ENCODE data around the gene CEP20. TPM values are rescaled to one million over a fixed set of nuclear protein-coding genes. Genes with fewer than 3 reads are reported as not detected.

CEP20 gene
- total RNA-seq, 3 donors from 2014 or later = 41.6 to 50.2 (median 44.6) TPM

DNA sequence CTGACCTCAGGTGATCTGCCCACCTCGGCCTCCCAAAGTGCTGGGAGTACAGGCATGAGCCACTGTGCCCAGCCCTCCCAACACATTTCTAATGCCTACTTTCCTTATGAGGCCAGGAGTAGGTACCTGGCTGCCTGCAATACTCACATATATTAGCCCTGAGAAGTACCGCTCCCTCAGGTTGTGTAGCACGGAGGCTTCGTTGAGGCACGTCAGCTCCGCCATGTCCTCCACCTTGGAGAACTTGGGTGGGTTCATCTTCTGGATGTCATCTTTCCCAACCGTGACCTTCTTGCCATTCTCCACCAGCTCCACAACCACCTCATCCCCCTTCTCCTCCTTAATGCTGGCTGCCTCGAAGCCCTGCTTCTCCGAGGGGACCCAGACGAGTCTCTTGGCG, 50.6 kb downstream of the CEP20 start:
- DNase-seq (no peak), ATAC-seq (no peak)
- H3K9me3 Mint-ChIP-seq = no peaks in the 10 kb centered on the region
- no peaks in the 10 kb centered on the region for H3K36me3 Mint-ChIP-seq (ENCODE audit: insufficient read depth)
- no peaks in the 10 kb centered on the region for H3K27me3 Mint-ChIP-seq (ENCODE audit: low read depth)
- H3K4me1 Mint-ChIP-seq (ENCODE audit: low read depth) = no peaks in the 10 kb centered on the region
- no peak overlapping the region for H3K4me3 Mint-ChIP-seq

DNA sequence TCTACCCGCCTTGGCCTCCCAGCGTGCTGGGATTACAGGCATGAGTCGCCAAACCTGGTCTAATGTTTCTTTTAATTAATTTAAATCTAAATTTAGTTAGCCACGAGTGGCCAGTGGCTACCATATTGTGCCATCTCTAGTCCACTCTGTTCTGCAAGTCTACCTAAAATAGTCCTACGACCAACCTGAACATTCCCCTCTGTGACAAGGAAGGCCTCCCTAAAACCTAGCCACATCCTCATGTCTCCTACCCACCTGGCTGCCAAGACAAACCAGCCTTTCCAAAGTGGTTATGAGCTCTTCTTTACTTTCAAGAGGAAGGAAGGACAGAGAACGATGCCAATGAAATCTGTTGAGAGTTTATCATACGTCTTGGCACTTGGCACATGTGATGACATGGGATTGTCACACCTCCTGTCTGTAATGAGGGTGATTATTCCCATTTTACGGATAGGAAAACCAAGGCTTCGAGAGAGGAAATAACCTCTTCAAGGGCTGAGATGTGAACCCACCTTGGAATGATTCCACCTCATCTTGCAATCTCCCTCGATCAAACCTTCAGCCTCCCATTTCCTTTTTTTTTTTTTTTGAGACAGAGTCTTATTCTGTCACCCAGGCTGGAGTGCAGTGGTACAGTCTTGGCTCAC, 51.3 kb downstream of the CEP20 start:
- DNase-seq (no peak), ATAC-seq (no peak)
- Mint-ChIP-seq H3K4me1 (ENCODE audit: low read depth) (no peaks in the 10 kb centered on the region), H3K4me3 (no peak overlapping the region), H3K9me3 (no peaks in the 10 kb centered on the region), H3K36me3 (ENCODE audit: insufficient read depth) (no peaks in the 10 kb centered on the region), H3K27me3 (ENCODE audit: low read depth) (no peaks in the 10 kb centered on the region)

GRCh38 chr16:15836074-15836473, 52.3 kb downstream of the CEP20 start:
- Mint-ChIP-seq H3K36me3 (ENCODE audit: insufficient read depth) (no peaks in the 10 kb centered on the region), H3K9me3 (no peaks in the 10 kb centered on the region), H3K27me3 (ENCODE audit: low read depth) (no peaks in the 10 kb centered on the region), H3K4me3 (no peak overlapping the region), H3K4me1 (ENCODE audit: low read depth) (no peaks in the 10 kb centered on the region)
- ATAC-seq (no peak), DNase-seq (no peak)

GRCh38 chr16:15835136-15835878, 53.1 kb downstream of the CEP20 start:
- ATAC-seq = no peak
- Mint-ChIP-seq H3K4me3 (no peak overlapping the region), H3K9me3 (no peaks in the 10 kb centered on the region)

GRCh38 chr16:15834502-15834901, 53.9 kb downstream of the CEP20 start:
- Mint-ChIP-seq H3K27me3 (ENCODE audit: low read depth) (no peaks in the 10 kb centered on the region), H3K9me3 (no peaks in the 10 kb centered on the region), H3K36me3 (ENCODE audit: insufficient read depth) (no peaks in the 10 kb centered on the region), H3K4me1 (ENCODE audit: low read depth) (no peaks in the 10 kb centered on the region), H3K4me3 (no peak overlapping the region)
- no peak for ATAC-seq
- DNase-seq = no peak

More at GRCh38 chr16:15835136-15835878, 53.1 kb downstream of the CEP20 start:
- Mint-ChIP-seq H3K4me1 (ENCODE audit: low read depth) (no peaks in the 10 kb centered on the region), H3K27me3 (ENCODE audit: low read depth) (no peaks in the 10 kb centered on the region), H3K36me3 (ENCODE audit: insufficient read depth) (no peaks in the 10 kb centered on the region)
- DNase-seq = no peak

DNA sequence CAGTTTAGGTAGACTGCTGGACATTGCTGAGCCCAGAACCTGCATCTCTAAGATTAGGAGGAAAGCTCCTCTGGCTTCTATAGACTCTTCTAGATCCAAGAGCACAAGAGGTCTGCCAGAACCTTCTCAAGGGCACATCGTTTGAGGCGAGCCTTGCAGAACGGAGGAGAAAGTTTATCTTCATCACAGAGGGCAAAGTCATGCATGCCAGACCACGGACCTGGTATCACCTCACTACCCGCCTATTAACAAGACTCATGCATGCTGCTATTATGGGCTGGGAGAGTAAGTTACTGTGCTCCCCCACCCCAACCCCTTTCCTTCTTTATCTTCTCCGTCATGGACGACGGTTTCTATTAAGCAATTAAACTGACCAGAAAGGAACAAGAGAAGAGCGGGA, 54.9 kb downstream of the CEP20 start:
- Mint-ChIP-seq H3K27me3 (ENCODE audit: low read depth) (no peaks in the 10 kb centered on the region), H3K4me3 (no peak overlapping the region), H3K36me3 (ENCODE audit: insufficient read depth) (no peaks in the 10 kb centered on the region), H3K9me3 (no peaks in the 10 kb centered on the region), H3K4me1 (ENCODE audit: low read depth) (no peaks in the 10 kb centered on the region)
- no peak for ATAC-seq
- DNase-seq = no peak

GRCh38 chr16:15832241-15832640, 56.2 kb downstream of the CEP20 start:
- DNase-seq (no peak), ATAC-seq (no peak)
- H3K4me3 Mint-ChIP-seq = no peak overlapping the region
- H3K27me3 Mint-ChIP-seq (ENCODE audit: low read depth) = no peaks in the 10 kb centered on the region
- no peaks in the 10 kb centered on the region for H3K9me3 Mint-ChIP-seq
- H3K36me3 Mint-ChIP-seq (ENCODE audit: insufficient read depth) = no peaks in the 10 kb centered on the region
- H3K4me1 Mint-ChIP-seq (ENCODE audit: low read depth) = no peaks in the 10 kb centered on the region

- no peak for ATAC-seq
- no peak for DNase-seq
- Mint-ChIP-seq H3K4me1 (ENCODE audit: low read depth) (no peaks in the 10 kb centered on the region), H3K4me3 (no peak overlapping the region), H3K9me3 (no peaks in the 10 kb centered on the region), H3K27me3 (ENCODE audit: low read depth) (no peaks in the 10 kb centered on the region), H3K36me3 (ENCODE audit: insufficient read depth) (no peaks in the 10 kb centered on the region)
Observed at GRCh38 chr16:15830832-15831451, 57.5 kb downstream of the CEP20 start.

DNA sequence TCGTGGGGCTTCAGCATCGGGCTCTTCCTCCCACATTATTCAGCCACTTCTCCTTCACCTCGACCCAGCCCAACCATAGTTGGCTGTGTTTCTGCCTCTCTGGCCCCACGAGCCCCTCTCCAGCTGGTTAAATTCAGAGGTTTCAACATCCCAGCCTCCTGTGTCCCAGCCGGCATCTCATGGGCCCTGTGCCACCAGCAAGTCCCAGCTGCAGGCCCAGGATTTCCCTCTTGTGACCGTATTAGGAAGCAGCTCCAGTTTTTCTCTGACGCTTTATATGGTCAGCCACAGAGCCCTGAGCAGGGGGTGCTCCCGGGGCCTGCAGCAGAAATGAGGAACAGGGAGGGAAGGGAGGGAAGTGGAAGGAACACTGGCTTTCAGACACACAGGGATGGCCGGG, 58.9 kb downstream of the CEP20 start:
- Mint-ChIP-seq H3K36me3 (ENCODE audit: insufficient read depth) (no peaks in the 10 kb centered on the region), H3K4me1 (ENCODE audit: low read depth) (no peaks in the 10 kb centered on the region), H3K4me3 (no peak overlapping the region), H3K27me3 (ENCODE audit: low read depth) (no peaks in the 10 kb centered on the region), H3K9me3 (no peaks in the 10 kb centered on the region)
- no peak for DNase-seq
- no peak for ATAC-seq

- no peaks in the 10 kb centered on the region for H3K9me3 Mint-ChIP-seq
- no peaks in the 10 kb centered on the region for H3K36me3 Mint-ChIP-seq (ENCODE audit: insufficient read depth)
- H3K4me1 Mint-ChIP-seq (ENCODE audit: low read depth) = no peaks in the 10 kb centered on the region
- ATAC-seq (no peak), DNase-seq (no peak)
- H3K4me3 Mint-ChIP-seq = no peak overlapping the region
- no peaks in the 10 kb centered on the region for H3K27me3 Mint-ChIP-seq (ENCODE audit: low read depth)
Observed at GRCh38 chr16:15827709-15828343, 60.6 kb downstream of the CEP20 start.

DNA sequence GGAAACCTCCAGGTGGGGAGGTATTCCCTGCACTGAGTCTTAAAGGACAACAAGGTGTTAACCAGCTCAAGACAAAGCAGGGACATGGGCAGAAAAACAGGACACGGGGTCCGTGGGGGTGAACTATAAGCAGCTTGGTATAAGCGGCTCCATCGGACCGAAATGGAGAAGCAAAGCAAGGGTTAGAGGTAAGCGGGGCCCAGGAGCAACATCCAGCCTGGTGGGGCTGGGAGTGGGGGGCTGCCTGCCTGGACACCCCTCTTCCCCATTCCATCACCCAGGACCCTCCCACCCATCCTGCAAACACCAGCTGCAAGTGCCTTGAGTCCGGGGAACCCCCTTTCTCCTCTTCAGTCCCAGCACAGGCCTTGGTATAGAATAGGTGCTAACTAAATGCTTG, 61.1 kb downstream of the CEP20 start:
- Mint-ChIP-seq H3K4me1 (ENCODE audit: low read depth) (no peaks in the 10 kb centered on the region), H3K27me3 (ENCODE audit: low read depth) (no peaks in the 10 kb centered on the region), H3K4me3 (no peak overlapping the region), H3K9me3 (no peaks in the 10 kb centered on the region), H3K36me3 (ENCODE audit: insufficient read depth) (no peaks in the 10 kb centered on the region)
- ATAC-seq = no peak
- no peak for DNase-seq

- Mint-ChIP-seq H3K36me3 (ENCODE audit: insufficient read depth) (no peaks in the 10 kb centered on the region), H3K9me3 (no peaks in the 10 kb centered on the region), H3K4me3 (no peak overlapping the region), H3K4me1 (ENCODE audit: low read depth) (no peaks in the 10 kb centered on the region), H3K27me3 (ENCODE audit: low read depth) (no peaks in the 10 kb centered on the region)
- ATAC-seq (no peak), DNase-seq (no peak)
Observed at GRCh38 chr16:15825750-15826305, 62.6 kb downstream of the CEP20 start.

GRCh38 chr16:15822957-15823356, 65.4 kb downstream of the CEP20 start:
- DNase-seq = no peak
- H3K36me3 Mint-ChIP-seq (ENCODE audit: insufficient read depth) = no peaks in the 10 kb centered on the region
- no peak overlapping the region for H3K4me3 Mint-ChIP-seq
- no peaks in the 10 kb centered on the region for H3K9me3 Mint-ChIP-seq
- H3K27me3 Mint-ChIP-seq (ENCODE audit: low read depth) = no peaks in the 10 kb centered on the region
- no peak for ATAC-seq
- H3K4me1 Mint-ChIP-seq (ENCODE audit: low read depth) = no peaks in the 10 kb centered on the region

DNA sequence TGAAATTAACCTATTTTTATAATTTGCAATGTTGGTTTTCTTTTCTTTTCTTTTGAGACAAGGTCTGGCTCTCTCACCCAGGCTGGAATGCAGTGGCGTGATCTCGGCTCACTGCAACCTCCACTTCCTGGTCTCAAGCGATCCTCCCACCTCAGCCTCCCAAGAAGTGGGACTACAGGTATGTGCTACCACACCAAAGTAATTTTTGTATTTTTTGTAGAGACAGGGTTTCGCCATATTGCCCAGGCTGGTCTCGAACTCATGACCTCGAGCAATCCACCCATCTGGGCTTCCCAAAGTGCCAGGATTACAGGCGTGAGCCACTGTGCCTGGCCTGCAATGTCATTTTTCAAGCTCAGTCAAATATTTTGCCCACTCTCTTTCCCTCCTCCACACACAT, 67.6 kb downstream of the CEP20 start:
- no peak for ATAC-seq
- H3K36me3 Mint-ChIP-seq (ENCODE audit: insufficient read depth) = no peaks in the 10 kb centered on the region
- H3K9me3 Mint-ChIP-seq = peaks cover 8% of the 10 kb centered on the region
- H3K4me3 Mint-ChIP-seq = no peak overlapping the region
- H3K27me3 Mint-ChIP-seq (ENCODE audit: low read depth) = no peaks in the 10 kb centered on the region
- DNase-seq = no peak
- H3K4me1 Mint-ChIP-seq (ENCODE audit: low read depth) = no peaks in the 10 kb centered on the region

All from activated T-cell treated with anti-CD3 and anti-CD28 coated beads, Interleukin-2, amount 50 U/mL, for 4 hours (primary cell).